T-helper 9 cell (primary cell): ENCODE results near the gene ZNF687.
"Not testable (repeated sequence)": the region's sequence is repeated elsewhere in the genome, so short reads cannot be mapped to it uniquely, and the experiment has no call there.

Experiments used
- DNase-seq: peaks from one replicate; pipeline ENCODE4 v3.0.0-alpha.2; 2020
- total RNA-seq, 2 donors: gene quantifications; one replicate each; lab custom pipeline; 2026; lab: John Stamatoyannopoulos, UW

The ZNF687 gene
- total RNA-seq: 49.7 to 70.6 reads per million in 2 donors

- peak; percentile 96 for DNase-seq
These were observed at the start of gene ZNF687 for GRCh38 chr1:151281969-151282882. ZNF687 (plus strand) TSS chr1:151282299; CDS start chr1:151286292, 3,993 bp downstream.

DNA sequence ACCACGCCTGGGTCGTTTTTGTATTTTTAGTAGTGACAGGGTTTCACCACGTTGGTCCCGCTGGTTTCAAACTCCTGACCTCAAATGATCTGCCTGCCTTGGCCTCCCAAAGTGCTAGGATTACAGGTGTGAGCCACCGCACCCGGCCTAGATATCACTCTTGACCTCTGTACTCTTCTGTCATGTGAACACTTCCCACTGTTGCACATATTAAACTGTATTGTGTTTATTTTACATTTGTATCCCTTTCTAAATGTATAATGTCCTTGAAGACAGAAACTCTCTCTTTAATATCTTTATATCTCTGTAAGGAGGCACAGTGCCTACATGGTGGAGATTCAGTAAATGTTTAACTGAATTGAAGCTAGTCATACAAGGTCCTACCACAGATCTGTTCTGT lies 46.9 kb upstream of the ZNF687 start:
- no peak for DNase-seq

GRCh38 chr1:151237678-151238466 lies 44.2 kb upstream of the ZNF687 start:
- DNase-seq: no peak

DNA sequence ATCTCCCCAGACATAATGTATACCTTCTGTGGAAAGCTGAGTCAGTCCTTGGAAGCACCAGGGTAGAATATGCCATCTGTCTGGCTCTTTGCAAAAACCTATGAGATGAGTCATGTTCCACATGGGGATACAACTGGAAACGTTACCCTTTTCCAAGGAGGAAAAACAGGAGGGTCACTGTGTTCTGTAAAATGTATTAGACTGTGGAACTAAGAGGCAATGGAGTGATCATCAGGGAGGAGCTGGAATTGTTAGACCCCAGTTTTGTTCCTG lies 43.7 kb upstream of the ZNF687 start:
- no peak for DNase-seq

DNA sequence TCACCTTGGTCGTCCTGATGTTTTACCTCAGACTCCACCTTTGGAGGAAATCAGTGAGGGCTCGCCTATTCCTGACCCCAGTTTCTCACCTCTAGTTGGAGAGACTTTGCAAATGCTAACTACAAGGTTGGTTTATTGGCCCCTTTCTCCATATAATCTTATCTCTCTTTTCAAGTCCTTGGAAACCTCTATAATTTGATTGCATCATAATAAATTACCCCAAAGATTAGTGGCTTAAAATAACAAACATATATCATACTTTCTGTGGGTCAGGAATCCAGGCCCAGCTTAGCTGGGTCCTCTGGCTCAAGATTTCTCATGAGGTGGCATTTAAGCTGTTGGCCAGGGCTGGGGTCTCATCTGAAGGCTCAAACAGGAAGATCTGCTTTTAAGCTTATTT lies 39.7 kb upstream of the ZNF687 start:
- no peak for DNase-seq

DNA sequence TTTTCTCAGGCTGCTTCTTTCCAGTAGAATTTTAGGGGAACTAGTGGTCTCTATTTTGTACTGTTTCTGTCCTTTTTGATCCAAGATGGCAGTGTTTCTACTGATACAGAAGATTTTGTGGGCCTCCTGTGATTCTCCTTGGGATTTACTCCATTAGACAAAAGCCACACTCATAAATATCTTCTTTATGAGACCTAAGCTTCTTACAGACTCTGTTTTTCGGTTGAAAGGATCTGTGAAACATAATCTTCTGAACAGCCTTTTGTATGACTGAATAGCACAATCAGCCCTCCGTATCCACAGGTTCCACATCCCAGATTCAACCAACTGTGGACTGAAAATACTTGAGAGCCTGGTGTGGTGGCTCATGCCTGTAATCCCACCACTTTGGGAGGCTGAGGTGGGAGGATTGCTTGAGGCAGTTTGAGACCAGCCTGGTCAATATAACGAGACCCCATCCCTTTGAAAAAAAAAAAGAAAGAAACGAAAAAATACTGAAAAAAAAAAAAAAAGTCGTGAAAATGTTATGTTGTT lies 38.3 kb upstream of the ZNF687 start:
- no peak for DNase-seq

- no peak for DNase-seq
These were observed 35.3 kb upstream of the ZNF687 start for GRCh38 chr1:151246786-151247185.

DNA sequence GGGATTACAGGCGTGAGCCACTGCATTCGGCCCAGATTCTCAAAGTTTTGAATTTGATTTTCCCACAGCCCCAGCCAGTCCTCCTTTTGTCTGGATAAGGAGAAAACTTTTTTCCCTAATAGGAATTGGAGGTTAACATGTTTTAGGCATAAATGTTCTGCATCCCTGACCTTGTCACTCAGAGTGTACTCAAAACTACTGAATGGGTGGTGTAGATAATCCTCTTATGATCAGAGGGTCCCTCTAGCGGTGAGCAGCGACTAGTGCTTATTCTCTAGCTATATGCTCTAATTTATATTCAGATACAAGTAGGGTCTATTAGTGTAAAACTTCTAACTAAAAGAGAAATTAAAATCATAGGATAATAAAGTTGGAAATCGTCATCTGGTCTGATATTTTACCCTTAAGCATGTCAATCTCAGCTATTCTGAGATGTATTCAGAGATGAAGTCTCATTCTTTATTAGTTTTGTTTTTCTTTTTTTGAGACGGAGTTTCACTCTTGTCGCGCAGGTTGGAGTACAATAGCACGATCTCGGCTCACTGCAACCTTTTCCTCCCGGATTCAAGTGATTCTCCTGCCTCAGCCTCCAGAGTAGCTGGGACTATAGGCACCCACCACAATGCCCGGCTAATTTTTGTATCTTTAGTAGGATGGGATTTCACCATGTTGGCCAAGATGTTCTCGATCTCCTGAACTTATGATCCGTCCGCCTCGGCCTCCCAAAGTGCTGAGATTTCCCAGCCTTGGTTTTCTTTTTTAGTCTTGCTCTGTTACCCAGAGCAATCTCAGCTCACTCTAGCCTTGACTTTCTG lies 30.2 kb upstream of the ZNF687 start:
- peak; percentile 38 for DNase-seq

- peak; percentile 86 for DNase-seq
These were observed 27.6 kb upstream of the ZNF687 start, which contains the start of gene PSMD4 for GRCh38 chr1:151254217-151255213. PSMD4 (plus strand) TSS chr1:151254734; CDS start chr1:151254783, 49 bp downstream.

- no peak for DNase-seq
These were observed 26.7 kb upstream of the ZNF687 start for GRCh38 chr1:151255381-151255780.

- no peak for DNase-seq
These were observed 22.7 kb upstream of the ZNF687 start for GRCh38 chr1:151259351-151259750.

DNA sequence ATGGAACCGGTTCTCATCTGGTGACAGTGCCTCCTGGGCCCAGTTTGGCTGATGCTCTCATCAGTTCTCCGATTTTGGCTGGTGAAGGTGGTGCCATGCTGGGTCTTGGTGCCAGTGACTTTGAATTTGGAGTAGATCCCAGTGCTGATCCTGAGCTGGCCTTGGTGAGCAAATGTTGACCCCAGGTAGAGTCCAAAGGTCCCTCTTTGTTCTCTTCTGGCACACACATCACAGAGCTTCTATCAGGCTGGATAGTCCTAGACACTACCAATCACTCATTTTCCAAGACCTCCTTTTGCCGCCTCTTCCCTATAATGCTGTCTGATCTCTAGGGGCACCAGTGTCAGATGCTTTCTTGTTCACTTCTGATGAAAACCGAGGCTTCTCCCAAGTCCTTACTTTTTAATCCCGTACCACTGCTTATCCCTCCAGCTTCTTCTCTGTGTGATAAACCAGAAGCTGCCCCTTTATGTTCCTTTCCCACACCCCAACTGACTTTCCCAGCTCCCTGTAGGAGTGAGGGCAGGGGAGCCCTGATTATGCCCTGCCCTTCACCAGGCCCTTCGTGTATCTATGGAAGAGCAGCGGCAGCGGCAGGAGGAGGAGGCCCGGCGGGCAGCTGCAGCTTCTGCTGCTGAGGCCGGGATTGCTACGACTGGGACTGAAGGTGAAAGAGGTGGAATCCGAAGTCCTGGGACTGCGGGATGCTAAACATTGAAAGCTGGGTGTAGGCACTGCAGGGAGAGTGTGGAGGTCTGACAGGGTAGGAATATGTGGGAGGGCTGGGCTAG lies 16.5 kb upstream of the ZNF687 start:
- DNase-seq: no peak

DNA sequence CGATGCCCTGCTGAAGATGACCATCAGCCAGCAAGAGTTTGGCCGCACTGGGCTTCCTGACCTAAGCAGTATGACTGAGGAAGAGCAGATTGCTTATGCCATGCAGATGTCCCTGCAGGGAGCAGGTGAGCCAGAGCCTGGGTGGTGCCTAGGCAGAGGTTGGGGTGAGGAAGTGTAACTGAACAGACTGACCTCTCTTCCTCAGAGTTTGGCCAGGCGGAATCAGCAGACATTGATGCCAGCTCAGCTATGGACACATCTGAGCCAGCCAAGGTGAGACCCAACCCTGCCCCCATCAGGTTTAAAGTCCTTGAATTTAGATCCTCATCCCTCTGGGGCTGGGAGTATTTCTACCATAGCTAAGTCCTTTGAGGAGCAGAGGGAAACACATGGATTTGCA lies 15.8 kb upstream of the ZNF687 start:
- DNase-seq: no peak

DNA sequence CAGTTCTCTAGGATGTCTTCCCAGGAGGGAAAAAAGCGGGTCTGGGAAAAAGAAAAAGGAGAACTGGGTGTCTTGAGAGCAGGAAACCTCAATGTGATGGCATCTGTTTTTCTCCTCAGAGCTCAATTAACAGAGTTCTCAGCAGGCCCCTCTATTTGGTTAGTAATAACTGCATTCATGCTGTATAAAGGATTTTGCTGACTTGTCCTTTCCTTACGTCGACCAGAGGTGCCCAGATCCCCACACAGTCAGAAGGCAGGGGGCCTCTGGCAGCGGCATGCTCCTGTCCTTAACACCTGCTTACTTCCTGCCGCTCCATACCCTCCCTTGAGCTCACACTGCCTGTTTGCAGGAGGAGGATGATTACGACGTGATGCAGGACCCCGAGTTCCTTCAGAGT lies 15.3 kb upstream of the ZNF687 start:
- DNase-seq: no peak

DNA sequence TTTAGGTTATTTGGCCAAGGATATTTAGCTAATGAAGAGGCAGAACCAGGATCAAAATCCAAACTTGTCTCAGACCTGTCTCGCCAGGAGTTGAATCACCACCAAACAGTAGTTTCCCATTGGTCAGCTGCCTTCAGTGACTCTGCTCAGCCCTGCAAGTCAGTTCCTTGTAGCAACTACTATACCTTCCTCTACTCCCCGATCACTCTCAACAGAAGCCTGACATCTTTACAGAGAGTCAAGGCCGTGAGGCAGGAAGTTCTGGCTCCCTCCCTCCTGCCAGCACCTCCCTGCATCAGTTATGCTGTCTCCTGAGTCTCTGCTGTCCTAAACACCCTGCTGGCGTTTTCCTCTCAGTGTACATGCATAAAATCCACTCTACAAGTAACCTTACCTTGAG lies 14.3 kb upstream of the ZNF687 start:
- no peak for DNase-seq

- no peak for DNase-seq
These were observed 8.1 kb upstream of the ZNF687 start for GRCh38 chr1:151273924-151274466.

DNA sequence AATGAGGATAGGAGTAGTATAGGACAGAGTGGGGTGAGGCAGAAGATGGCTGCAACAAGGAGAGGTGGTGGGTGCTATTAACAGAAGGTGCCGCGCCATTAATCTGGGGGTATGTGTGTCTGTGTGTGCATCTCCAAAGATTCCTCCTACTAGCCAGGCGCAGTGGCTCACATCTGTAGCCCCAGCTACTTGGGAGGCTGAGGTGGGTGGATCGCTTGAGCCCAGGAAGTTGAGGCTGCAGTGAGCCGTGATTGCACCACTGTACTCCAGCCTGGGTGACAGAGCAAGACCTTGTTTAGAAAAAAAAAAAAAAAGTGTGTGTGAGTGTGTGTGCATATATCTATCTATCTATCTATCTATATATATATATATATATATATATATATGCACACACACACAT lies 6.8 kb upstream of the ZNF687 start:
- not testable (repeated sequence) for DNase-seq

DNA sequence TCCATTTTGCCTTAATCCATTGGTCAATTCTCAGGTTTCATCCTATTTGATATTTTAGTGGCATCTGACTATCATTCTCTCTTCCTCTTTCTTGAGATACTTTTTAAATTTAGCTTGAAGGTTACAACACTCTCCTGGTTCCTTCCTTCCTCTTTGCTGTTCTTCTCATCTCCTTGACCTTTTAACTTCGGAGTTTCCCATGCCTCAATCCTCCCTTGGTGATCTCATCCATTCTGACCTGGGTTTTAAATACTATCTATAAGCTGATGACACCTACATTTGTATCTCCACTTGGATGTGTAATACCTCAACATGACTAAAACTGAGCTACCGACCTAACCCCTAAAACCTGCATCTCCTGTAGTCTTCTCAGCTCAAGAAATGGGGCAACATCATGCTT lies 4.8 kb upstream of the ZNF687 start:
- DNase-seq: no peak

GRCh38 chr1:151281225-151281968 lies 702 bp upstream of the ZNF687 start:
- DNase-seq: peak; percentile 97
